HuH-7 (cell line): ENCODE measurements around the gene INSYN1.
"Not testable (repeated sequence)": the region's sequence is repeated elsewhere in the genome, so short reads cannot be mapped to it uniquely, and the experiment has no call there.

Experiments
- DNase-seq: peaks from one replicate; pipeline ENCODE4 v3.0.0; 2011; ENCODE audit warnings: low spot score

INSYN1 gene, protein sequence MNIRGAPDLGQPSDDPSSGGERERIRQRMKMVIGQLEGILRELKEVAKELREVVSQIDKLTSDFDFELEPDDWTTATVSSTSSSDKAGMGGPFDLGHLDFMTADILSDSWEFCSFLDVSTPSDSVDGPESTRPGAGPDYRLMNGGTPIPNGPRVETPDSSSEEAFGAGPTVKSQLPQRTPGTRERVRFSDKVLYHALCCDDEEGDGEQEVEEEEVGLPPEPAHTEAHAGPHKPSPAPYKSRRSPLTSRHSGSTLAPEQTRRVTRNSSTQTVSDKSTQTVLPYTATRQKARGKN

DNA sequence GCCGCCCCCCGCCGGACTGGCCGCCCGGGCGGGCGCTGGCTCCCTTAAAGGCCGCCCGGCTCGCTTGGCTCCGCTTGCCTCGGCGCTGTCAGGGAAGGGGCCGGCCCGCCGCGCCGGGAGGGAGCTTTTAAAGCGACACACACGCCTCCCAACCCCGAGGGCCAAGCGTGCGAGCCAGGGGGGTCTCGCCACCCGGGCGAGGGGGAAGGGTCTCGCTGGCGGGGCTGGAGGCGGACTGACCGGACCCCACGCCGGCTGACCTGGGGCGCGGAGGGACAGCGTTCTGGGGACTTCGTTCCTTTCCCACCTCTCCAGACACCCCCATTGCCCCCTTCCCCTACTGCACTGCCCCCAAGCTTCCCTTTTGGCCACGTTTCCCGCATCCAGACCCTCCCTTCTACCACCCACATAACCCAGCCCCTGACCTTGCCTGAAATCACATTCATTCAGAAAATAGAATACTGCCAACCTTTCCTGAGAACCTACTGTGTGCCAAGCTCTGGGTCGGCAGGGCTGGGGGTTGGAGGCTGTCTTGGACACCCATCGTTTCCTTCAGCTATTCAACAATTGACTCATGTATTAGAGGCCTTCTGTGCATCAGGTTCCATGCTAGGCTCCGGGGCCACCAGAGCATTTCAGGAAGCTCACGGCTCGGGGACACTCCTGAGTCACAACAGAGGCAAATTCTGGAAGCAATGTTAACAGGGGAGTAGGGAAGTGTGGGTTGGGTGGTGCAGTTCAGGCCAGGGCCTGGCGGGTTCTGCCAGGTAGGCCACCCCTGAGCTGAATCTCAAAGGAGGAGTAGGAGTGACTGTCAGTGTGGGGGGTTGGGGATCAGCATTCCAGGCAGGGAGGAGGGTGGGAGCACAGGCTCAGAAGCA lies at the start of gene INSYN1:
INSYN1 (minus strand) TSS at position 102 of the 881 bp plus-strand sequence. CDS start 2,221 bp downstream, outside the sequence.
- no peak for DNase-seq

DNA sequence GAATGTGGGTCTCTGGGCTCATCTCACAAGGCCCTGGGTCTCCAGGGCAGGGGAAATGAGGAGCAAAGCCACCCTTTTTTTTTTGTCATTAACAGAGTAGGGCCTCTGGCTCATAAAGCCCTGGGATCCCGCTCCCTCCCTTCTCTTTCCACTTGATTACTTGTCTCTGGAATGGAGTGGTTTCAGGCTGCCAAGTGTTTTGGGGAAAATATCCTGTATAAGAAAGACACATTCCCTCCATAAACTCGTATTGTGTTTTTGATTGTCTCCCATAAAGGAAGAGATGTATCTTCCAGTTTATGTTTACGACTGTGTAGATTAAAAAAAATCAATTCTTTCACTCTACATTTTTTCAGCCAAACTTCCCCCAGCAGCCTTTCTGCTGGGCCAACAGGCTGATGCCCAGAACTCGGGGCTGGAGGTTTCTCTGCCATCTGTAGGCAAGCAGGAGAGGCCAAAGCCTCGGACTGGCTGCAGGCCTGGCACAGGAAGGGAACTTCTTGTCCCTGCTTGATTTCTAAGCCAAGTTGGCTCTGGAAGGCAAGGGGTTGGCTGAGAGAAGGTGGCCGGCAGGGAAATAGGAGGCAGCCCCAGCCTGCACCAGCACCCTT lies 49.4 kb upstream of the INSYN1 start:
- DNase-seq, result no peak

DNA sequence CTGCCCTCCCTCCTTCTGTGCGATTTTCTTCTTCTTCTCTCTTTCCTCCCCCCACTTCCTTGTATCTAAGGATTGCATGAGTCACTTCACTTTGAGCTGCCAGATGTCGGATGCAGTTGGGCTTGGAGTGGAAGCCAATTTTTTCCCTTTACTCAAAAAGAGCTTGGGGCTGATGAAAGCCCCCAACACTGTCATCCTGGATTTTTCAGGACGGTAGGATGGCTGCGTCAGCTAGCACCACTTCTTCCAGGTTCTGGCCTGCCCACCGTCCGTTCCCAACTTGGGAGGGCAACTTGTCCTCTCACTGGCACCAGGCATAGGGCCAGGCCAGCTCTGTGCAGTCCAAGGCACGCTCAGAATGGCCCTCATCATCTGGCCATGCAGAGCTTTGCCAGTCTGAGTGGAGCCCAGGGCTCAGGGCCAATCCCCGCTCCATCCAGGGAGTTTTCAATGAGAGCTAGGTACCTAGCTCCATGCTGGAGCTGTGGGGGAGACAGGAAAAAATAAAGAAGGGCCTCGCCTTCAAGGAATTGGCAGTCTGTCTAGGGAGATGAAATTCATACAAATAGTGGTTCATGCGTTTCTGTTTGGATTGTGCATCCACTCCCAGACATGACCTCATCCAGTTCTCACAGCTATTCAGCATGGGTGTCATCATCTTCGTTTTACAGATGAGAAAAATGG lies 47.7 kb upstream of the INSYN1 start:
- no peak for DNase-seq

DNA sequence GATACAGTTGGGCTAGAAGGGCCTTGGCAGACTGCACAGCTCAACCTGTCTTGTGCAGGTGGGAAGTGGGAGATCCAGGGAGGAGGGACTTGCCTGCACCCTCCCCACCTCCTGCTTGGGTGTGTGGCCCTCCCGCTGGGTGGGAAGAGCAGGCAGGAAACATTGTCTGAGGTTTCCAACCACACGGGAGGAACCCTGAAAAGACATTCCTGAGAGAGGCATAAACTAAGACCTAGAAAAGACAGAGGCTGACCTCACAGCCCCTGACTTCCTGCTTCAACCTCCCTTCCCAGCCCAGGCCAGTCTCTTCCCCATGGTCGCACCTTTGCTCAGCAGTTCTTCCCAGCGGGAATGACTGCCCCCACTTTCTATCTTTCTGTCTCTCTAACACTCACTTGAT lies 46.3 kb upstream of the INSYN1 start:
- no peak for DNase-seq

DNA sequence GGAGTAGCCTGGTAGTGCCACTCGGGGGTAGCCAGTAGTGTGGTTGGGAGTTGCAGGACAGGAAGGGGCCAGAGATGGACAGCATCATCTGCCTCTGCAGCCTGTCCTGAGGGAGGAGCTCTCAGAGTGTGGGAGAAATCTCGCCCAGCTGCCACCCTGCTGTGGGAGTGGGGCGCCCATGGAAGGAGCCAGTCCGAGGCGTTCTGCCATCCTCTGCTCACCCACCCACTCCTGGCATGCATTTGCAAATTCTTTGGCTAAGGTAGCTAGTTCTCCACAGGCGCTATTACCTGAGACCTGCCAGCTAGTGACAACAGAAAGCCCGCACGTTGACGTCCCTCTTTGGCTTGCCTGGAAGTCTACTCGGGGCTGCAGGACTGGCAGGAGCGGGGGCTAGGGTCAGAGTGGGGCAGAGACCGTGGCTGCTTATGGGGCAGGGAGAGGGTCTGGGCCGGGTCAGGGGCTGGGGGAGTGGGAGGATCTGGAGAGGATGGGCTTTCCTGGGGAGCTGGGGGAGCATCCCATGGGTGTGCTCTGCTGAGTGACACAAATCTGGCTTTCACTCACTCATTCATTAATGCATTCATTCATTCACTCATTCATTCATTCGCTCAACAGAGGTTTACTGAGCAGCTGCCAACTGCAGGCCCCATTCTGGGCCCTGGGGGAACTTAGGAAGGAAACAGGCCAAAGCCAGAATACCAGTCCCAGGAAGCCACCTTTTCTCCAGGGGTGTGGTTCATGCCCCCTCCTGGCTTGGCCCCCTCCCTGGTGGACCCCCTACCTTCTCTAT lies 44.4 kb upstream of the INSYN1 start:
- no peak for DNase-seq

DNA sequence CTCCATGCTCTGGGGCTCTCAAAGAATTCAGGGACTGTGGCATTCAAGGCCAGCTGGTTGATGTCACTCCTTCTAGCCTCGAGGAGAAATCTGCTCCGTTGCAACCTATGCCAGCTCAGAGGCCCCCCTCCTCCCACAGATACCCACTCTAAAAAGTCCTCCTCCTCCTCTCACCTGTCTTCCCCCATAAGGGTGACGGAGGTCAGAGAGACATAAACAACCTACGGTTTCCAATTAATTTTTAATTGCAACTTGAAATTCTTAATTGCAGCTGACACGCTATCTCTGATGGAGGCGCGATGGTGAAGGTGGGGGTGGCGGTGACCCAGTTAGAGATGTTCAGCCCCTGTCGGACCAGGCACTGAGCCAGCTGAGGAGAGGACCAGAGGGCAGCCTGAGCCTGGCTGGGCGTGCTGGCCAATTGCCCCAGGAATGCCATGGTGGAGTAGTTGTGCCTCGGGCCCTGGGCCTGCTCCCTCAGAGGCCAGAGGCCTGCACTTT lies 43.2 kb upstream of the INSYN1 start:
- no peak for DNase-seq

DNA sequence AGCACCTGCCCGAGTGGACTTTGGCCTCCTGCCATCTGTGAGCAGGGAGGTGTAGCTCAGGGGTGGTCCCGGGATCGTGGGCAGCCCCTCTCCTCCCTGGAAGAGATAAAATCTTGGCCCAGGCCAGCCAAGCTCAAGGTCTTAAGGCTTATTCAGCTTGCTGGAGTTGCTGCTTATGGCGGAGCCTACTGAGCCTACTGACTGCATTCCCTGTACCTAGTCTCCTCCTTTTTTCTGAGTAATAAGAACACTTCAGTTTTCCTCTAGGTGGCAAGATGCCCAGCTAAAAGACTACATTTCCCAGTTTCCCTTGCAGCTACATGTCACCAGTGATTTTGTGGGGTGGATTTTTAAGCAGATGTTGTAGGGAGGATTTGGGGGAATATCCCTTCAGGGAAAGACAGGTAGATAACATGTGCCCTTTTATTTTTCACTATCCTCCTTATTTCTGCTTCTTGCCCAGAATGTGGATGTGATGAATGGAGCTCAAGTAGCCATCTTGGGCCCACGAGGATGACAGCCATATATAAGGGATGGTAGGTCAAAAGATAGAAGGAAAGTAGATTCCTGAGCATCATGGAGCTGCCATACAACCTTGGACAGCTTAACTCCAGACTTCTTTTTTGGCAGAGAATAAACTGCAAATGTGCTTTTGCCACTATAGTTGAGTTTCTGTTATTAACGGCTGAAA lies 41.4 kb upstream of the INSYN1 start:
- DNase-seq, result no peak

DNA sequence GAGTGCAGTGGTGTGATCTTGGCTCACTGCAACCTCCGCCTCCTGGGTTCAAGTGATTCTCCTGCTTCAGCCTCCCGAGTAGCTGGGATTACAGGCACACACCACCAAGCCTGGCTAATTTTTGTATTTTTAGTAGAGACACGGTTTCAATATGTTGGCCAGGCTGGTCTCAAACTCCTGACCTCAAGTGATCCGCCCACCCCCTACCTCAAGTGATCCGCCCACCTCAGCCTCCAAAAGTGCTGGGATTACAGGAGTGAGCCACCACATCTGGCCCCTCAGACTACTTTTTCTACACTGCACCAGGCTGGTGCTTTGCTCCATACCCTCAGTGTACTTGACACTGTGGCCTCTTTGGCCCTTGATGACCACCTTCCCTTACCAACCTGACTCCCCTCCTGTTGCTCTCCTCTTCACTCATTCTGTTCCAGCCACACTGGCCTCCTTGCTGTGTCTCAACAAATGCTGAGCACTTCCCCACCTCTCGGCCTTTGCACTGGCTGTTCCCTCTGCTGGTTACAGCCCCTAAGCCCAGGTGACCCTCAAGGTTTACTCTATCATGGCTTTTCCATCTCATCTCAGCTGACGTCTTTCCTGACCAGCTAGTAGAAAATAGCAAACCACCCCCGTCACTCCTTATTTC lies 39.9 kb upstream of the INSYN1 start:
- not testable (repeated sequence) for DNase-seq

DNA sequence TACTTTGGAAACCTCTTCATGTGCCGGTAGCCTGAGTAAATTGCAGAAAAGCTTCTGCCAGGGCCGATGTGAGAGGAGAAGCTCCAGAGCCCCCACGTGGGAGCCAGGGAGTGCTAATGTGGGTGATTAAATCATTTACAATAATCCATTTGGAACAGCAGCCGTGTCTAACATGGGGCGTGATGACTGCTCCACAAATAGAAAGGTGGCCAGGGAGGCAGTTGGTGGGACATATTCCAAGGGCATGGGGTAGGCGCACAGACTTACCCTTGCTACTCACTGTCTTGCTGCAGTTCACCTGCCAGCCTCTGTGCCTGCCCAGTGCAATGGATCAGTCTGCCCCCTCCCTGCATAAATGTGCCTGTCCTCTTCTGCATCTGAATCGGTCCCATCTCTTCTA lies 39.3 kb upstream of the INSYN1 start:
- DNase-seq, result no peak

DNA sequence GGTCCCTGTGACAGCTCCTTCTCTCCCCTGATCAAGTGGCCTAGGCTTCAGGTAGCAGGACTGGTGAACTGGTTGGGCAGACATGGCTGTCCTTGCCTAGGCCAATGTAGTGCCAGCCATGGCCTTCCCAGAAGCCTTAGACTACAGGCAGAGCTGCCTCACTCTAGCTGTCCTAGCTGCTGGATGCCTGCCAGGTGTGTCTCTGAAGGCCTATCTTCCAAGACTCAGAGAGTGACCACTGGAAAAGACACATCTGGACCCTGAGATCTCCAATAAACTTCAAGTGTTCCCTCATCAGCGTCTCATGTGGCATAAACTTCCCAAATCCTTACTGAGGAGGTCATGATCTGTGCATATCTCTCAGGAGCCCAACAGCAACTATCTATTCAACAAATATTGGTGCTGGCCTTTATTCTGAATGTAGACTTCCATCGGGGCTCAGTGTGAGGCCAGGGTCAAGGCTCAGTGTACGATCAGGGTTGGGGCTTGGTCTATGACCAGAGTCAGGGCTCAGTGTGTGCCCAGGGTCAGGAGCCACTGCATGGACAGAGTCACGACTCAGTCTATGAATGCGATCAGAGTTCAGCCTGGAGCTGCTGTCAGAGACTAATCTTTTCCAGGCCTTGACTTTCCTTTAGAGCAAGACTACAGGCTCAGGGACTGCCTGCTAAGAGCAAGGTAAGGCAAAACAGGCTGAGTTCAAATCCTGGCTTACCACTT lies 36.5 kb upstream of the INSYN1 start:
- no peak for DNase-seq

DNA sequence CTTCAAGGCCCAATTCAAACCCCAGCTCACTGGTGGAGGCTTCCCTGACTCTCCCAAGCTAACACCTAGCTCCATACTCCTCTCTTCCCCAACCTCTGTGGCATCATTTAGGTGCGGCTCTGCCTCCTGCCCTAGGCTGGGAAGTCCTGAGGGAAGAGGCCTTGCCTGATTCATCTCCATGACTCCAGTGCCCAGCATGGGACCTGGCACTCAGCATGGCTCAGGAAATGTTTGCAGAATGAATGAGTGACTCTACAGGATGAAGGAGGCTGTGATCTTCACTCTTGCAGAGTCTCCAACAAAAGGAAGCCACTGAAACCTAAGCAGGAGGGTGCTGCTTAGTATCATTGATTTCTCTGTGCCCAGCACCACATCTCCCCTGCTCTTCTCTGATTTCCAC lies 34.5 kb upstream of the INSYN1 start:
- DNase-seq, result no peak

DNA sequence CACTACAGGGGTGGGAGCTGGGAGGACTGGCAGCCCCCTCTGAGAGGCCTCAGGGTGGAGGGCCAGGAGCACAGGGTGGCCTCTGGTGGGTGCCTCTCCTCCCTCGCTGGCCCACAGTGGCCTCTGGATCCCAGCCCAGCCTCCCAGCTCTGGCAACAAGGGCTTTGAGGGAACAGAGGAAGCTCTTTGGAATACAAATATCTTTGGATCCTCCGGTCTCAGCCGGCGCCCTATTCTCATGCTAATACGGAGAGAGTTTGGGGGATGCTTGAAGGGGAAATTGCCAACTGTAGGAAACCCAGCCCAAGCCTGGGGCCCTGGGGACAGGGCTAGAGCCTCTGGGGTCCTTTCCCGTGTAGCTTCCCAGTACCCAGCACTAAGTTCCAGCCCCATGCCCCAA lies 33.4 kb upstream of the INSYN1 start:
- DNase-seq, result no peak

DNA sequence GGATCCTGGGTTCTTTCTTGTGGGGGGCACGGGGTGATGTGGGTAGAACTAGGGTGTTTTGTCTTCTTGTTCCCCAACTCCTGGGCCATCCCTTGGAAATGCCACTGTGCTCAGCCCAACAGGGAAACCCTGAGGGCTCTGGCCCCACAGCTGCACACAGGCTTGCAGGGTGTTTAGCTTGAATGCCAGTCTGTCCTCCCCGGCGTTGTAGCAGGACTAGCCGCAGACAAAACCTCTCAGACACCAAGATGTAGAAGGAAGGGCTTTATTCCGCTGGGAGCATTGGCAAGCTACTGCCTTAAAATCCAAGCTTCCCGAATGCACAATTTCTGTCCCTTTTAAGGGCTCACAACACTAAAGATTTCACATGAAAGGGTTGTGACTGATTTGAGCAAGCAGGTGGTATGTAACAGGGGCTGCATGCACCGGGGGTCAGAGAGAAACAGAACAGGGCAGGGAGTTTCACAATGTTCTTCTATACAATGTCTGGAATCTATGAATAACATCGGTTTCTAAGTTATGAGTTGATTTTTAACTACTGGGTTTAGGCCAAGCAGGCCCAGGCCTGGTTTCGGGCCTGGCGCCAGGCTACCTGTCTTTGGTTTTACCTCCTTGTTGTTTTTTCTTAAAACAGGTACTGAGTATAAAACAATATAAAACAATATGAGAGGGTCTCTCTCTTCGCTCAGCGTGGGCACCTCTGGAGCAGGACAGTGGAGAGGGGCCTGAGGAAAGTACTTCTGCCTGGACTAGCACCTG lies 32.3 kb upstream of the INSYN1 start:
- not testable (repeated sequence) for DNase-seq

DNA sequence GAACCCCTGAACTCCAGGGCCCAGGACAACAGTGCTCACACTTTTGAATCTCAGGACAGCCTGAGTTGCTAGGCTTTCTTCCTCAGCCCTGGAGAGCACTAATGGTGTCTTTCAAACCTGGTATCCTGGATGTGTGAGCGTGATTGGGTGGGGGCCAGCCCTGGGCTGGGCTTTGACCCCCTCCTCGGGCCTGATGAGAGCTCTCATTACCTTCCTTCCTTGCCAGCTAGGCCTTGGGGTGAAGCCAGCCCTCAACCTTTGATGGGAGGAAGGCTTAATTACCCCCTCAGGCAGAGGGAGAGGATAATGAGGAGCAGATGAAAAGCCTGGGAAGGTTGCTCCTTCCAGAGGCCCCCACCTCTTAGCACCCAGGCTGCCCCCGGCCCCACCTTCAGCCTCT lies 31.1 kb upstream of the INSYN1 start:
- no peak for DNase-seq

DNA sequence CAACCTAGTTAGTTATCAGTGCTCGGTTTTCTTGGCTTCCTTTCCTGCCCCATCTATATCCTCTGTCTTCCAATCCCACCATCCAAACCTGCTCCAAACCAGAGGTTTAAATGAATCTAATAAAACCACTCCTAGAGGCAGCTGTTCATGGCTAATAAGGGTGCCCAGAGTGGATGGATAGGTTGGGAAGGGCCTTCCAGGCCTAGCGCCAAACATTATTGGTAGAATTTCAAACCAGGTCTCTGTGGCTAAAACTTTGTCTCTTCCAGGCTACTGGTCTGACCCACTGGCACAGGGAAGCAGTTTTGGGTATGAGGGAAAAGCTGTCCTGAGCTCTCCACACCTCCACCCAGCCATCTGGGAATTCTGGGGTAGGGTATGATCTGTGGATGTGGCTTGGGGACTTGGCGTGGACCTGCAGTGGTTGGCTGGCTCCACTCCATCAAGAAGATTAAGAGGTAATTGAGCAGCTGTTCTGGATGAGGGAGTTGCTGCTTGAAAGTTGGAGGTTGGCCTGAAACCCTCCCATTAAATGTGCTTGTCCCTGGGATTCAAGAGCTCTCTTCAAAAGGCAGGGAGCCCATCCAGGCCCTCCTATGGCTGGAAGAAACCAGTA lies 29.3 kb upstream of the INSYN1 start:
- DNase-seq, result no peak

DNA sequence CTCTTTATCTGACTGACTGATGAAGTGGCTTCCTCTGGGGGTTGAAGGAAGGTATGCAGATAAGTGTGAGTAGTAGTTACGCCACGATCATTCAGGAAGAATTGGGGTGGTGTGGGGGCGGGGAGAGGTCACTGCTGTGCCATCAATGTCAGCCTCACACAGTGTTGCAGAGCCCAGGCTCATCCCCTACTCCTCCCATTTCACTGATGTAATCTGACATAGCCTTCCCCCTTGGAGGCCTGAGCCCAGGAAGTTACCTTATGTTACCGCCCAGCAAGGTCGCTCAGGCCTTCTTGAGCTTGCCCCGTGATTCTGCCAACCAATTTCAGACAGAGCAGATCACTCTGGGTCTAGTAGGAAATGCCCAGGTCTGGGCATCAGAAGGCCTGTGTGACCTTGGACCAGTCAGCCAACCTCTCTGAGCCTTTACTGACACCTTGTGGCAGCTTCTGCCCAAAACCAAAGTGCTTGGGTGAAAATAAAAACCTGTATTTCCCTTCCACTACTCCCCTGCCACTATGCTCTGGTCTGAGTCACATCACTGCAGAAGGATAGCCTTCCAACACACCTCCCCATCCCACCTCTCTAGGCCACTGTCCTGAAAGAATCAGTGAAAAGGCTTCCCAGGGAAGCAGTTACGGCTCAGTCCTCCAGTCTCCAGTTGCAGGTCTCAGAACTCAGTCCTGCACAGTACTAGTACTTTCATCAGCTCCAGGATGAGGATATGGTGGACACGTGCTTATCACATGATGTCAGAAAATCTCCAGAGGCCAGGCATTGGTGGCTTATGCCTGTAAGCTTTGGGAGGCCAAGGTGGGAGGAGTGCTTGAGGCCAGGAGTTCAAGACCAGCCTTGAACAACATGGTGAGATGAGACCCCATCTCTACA lies 28.1 kb upstream of the INSYN1 start:
- DNase-seq, result no peak

DNA sequence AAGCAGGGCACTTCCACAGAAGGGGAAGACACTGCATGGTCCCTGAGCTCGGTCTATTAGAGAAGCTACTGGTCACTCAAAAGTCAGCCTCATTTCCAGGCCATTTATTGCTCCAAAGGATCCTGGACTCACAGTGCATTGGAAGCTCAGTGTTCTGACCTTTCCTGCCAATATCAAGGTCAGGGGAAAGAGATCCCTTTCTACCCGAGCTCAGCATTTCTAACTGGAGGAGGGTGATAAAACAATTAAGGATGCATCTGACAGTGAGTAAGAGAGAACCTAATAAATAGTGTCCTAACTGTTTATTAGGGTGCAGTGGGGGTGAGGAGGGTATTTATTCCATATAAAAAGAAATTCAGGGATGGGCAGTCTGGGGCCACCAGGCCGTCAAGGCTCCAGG lies 26.8 kb upstream of the INSYN1 start:
- no peak for DNase-seq
